HAP-1 (cell line): ENCODE measurements around the gene ITSN1.

ENCODE experiments used
- DNase-seq, 2 experiments: peaks; one replicate each; pipeline ENCODE4 v3.0.0-alpha.2; 2016 to 2020; ENCODE audit warnings: low spot score in 2 of 2
- H3K27me3 ChIP-seq: fragments of 250-450 bp; sonication (Bioruptor Pico); 2 replicates; pipeline ENCODE4 v1.5.1; 2020; ENCODE audit warnings: low read depth, mild to moderate bottlenecking, moderate library complexity
- H3K36me3 ChIP-seq: fragments of 250-450 bp; sonication (Bioruptor Pico); replicated peaks from 2 replicates; pipeline ENCODE4 v1.5.1; 2020; ENCODE audit warnings: mild to moderate bottlenecking
- H3K4me1 ChIP-seq: fragments of 250-450 bp; sonication (Bioruptor Pico); 2 replicates; pipeline ENCODE4 v1.5.1; 2020; ENCODE audit warnings: mild to moderate bottlenecking
- H3K4me3 ChIP-seq: fragments of 250-450 bp; sonication (Bioruptor Pico); 2 replicates; pipeline ENCODE4 v1.5.1; 2020; ENCODE audit warnings: mild to moderate bottlenecking, moderate library complexity
- H3K9me3 ChIP-seq: fragments of 250-450 bp; sonication (Bioruptor Pico); 2 replicates; pipeline ENCODE4 v1.5.1; 2020; ENCODE audit warnings: mild to moderate bottlenecking, moderate library complexity
- in situ Hi-C: fragments of 300-500 bp; cut with MboI; formaldehyde crosslinking; loops from 3 replicates; pipeline ENCODE4 v1.14.3; 2020; ENCODE audit warnings: low sequenced_read_pairs, inconsistent platforms, mixed read lengths

The ITSN1 gene

GRCh38 chr21:33761441-33762036 is 119.2 kb downstream of the ITSN1 start:
- Histone ChIP-seq H3K36me3 (peaks cover 9% of the 10 kb centered on the region), H3K27me3 (no peaks in the 10 kb centered on the region), H3K4me1 (peaks cover 9% of the 10 kb centered on the region), H3K4me3 (no peak overlapping the region), H3K9me3 (no peaks in the 10 kb centered on the region)
- in situ Hi-C loops: no loop called here
- peak; percentile 37 to 41 for DNase-seq

GRCh38 chr21:33762803-33763581 is 120.7 kb downstream of the ITSN1 start:
- H3K9me3 ChIP-seq: no peaks in the 10 kb centered on the region
- no peak overlapping the region for H3K4me3 ChIP-seq
- in situ Hi-C loops: no loop called here
- peaks cover 6% of the 10 kb centered on the region; the same call in 1 of the 2 replicates for H3K36me3 ChIP-seq
- H3K27me3 ChIP-seq: no peaks in the 10 kb centered on the region
- H3K4me1 ChIP-seq: peaks cover 9% of the 10 kb centered on the region
- no peak for DNase-seq

GRCh38 chr21:33763582-33763899 is 121.2 kb downstream of the ITSN1 start:
- no peak for DNase-seq
- no peak overlapping the region for H3K4me3 ChIP-seq
- H3K27me3 ChIP-seq: no peaks in the 10 kb centered on the region
- in situ Hi-C loops: no loop called here
- H3K4me1 ChIP-seq: peaks cover 11% of the 10 kb centered on the region
- H3K36me3 ChIP-seq: peaks cover 7% of the 10 kb centered on the region
- no peaks in the 10 kb centered on the region for H3K9me3 ChIP-seq

GRCh38 chr21:33767236-33767635 is 124.9 kb downstream of the ITSN1 start:
- DNase-seq: no peak
- Histone ChIP-seq H3K4me1 (peaks cover 7% of the 10 kb centered on the region), H3K27me3 (no peaks in the 10 kb centered on the region), H3K36me3 (peaks cover 30% of the 10 kb centered on the region), H3K4me3 (no peak overlapping the region), H3K9me3 (no peaks in the 10 kb centered on the region)
- in situ Hi-C loops: no loop called here

- Histone ChIP-seq H3K4me3 (no peak overlapping the region), H3K27me3 (no peaks in the 10 kb centered on the region), H3K9me3 (no peaks in the 10 kb centered on the region), H3K36me3 (peaks cover 35% of the 10 kb centered on the region), H3K4me1 (peaks cover 7% of the 10 kb centered on the region)
- in situ Hi-C loops: no loop called here
- no peak for DNase-seq
These were observed 125.7 kb downstream of the ITSN1 start for GRCh38 chr21:33767960-33768359.

- peak in 1 of 2 experiments; percentile 17 for DNase-seq
- in situ Hi-C loops: no loop called here
These were observed 126.8 kb downstream of the ITSN1 start for GRCh38 chr21:33769057-33769456.

GRCh38 chr21:33770542-33770941 is 128.2 kb downstream of the ITSN1 start:
- no peak overlapping the region for H3K4me3 ChIP-seq
- no peak for DNase-seq
- H3K36me3 ChIP-seq: peaks cover 42% of the 10 kb centered on the region
- peaks cover 7% of the 10 kb centered on the region for H3K4me1 ChIP-seq
- no peaks in the 10 kb centered on the region for H3K9me3 ChIP-seq
- no peaks in the 10 kb centered on the region for H3K27me3 ChIP-seq
- in situ Hi-C loops: no loop called here

More at GRCh38 chr21:33769057-33769456, 126.8 kb downstream of the ITSN1 start:
- H3K4me3 ChIP-seq: no peak overlapping the region
- H3K4me1 ChIP-seq: peaks cover 7% of the 10 kb centered on the region
- H3K36me3 ChIP-seq: peaks cover 35% of the 10 kb centered on the region
- H3K9me3 ChIP-seq: no peaks in the 10 kb centered on the region
- H3K27me3 ChIP-seq: no peaks in the 10 kb centered on the region

- peaks cover 41% of the 10 kb centered on the region for H3K36me3 ChIP-seq
These were observed 129.7 kb downstream of the ITSN1 start for GRCh38 chr21:33771976-33772375.

GRCh38 chr21:33774551-33774950 is 132.2 kb downstream of the ITSN1 start:
- Histone ChIP-seq H3K36me3 (peaks cover 49% of the 10 kb centered on the region), H3K27me3 (no peaks in the 10 kb centered on the region), H3K4me3 (no peak overlapping the region), H3K9me3 (no peaks in the 10 kb centered on the region), H3K4me1 (no peaks in the 10 kb centered on the region)
- in situ Hi-C loops: no loop called here
- no peak for DNase-seq

More at GRCh38 chr21:33771976-33772375, 129.7 kb downstream of the ITSN1 start:
- H3K9me3 ChIP-seq: no peaks in the 10 kb centered on the region
- H3K4me3 ChIP-seq: no peak overlapping the region
- no peaks in the 10 kb centered on the region for H3K27me3 ChIP-seq
- H3K4me1 ChIP-seq: peaks cover 7% of the 10 kb centered on the region
- DNase-seq: no peak
- in situ Hi-C loops: no loop called here

GRCh38 chr21:33775100-33775828 is 133.0 kb downstream of the ITSN1 start:
- peaks cover 46% of the 10 kb centered on the region for H3K36me3 ChIP-seq
- H3K4me1 ChIP-seq: no peaks in the 10 kb centered on the region
- no peak for DNase-seq
- in situ Hi-C loops: no loop called here
- no peaks in the 10 kb centered on the region for H3K27me3 ChIP-seq
- H3K4me3 ChIP-seq: no peak overlapping the region
- no peaks in the 10 kb centered on the region for H3K9me3 ChIP-seq

- Histone ChIP-seq H3K27me3 (no peaks in the 10 kb centered on the region), H3K4me1 (no peaks in the 10 kb centered on the region; the same call in 1 of the 2 replicates), H3K9me3 (no peaks in the 10 kb centered on the region), H3K36me3 (peaks cover 34% of the 10 kb centered on the region), H3K4me3 (no peak overlapping the region)
- no peak for DNase-seq
- in situ Hi-C loops: no loop called here
These were observed 138.3 kb downstream of the ITSN1 start for GRCh38 chr21:33780631-33781030.

- Histone ChIP-seq H3K27me3 (no peaks in the 10 kb centered on the region), H3K4me3 (no peak overlapping the region), H3K4me1 (no peaks in the 10 kb centered on the region; the same call in 1 of the 2 replicates), H3K36me3 (peaks cover 30% of the 10 kb centered on the region), H3K9me3 (no peaks in the 10 kb centered on the region)
- in situ Hi-C loops: no loop called here
- no peak for DNase-seq
These were observed 138.8 kb downstream of the ITSN1 start for GRCh38 chr21:33781121-33781520.

- in situ Hi-C loops: no loop called here
- Histone ChIP-seq H3K9me3 (no peaks in the 10 kb centered on the region), H3K27me3 (no peaks in the 10 kb centered on the region), H3K36me3 (peaks cover 18% of the 10 kb centered on the region), H3K4me1 (no peaks in the 10 kb centered on the region; the same call in 1 of the 2 replicates), H3K4me3 (no peak overlapping the region)
- DNase-seq: no peak
These were observed 141.1 kb downstream of the ITSN1 start for GRCh38 chr21:33783187-33783979.
